Ureter (tissue), 1 donor: ENCODE data around the gene IFNA5. TPM values are rescaled to one million over a fixed set of nuclear protein-coding genes. Genes with fewer than 3 reads are reported as not detected.

Source experiments
- DNase-seq: peaks from one replicate; pipeline ENCODE4 v3.0.0-alpha.2; 2020; ENCODE audit warnings: low spot score
- total RNA-seq: library from RNA; stranded (reverse); gene quantifications from one replicate; pipeline ENCODE4 v1.2.4, GENCODE V29; 2023
- donor health status: DM: yes; HTN: yes; CAD: no.

Gene IFNA5
- total RNA-seq: not detected

- DNase-seq: no peak
Measured at GRCh38 chr9:21305213-21305612, at the start of gene IFNA5. Gene IFNA5 (minus strand): TSS chr9:21305313. CDS start chr9:21305256, 57 bp downstream.

DNA sequence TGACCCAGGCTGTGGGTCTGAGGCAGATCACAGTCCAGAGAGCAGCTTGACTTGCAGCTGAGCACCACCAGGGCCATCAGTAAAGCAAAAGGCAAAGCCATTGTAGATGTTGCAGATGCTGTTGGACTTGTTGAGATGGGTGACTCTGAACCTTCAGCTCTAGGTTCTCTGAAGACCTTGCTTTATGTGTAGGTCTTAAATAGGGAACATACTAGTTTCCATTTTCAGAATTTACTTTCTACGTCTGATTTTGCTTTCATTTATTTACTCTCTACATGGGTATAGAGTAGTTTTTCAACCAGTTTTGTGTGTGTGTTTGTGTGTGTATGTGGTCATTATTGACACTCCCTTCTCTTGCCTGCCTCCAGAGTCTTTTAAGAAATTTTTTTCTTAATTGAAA, 45.7 kb upstream of the IFNA5 start, which contains the start of gene IFNA6:
Gene IFNA6, minus strand, starts transcription at position 101 of the 400 bp plus-strand sequence. Its CDS starts 0 bp downstream, at position 101.
- DNase-seq: no peak

DNA sequence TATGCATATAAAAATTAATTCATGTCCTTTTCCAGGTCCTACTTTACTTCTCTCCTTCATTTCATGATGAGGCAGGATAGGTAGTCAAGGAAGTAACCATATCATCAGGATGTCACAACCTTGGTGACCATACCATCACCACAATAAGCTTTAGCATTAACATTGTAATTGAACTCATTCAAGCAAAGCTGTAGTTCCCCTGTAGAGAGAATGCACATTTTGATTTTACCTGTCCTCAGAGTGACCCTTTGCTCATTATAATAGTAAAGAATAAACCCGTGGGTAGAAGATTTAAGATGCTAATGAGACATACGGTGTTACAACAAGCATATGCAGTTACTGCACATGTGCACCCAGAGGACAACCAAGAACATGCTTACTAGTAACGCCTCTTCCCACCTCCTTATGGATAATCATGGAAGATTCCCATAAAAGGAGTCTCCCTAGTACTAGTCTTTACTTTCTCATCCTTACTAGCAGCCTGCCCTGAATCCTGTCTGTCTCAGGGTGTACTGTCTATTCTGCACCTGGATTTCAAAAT, 43.4 kb upstream of the IFNA5 start:
- DNase-seq: no peak

DNA sequence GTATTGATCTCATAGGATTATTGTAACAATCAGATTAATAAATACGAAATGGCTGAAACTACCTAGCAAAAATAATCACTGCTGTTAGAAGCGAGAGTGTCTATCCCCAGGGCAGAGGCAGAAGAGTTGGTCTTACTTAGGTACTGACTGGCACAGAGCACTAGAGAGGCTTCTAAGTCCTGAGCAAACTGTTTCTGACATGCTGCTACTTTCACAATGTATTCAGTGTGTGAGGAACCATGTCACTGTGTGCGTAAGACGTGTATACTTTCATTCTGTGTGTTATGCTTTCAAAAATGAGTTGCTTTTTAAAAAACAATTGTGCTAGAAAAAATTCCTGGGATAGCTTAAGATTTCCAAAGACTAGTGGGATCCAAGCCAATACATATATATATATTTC, 35.6 kb upstream of the IFNA5 start:
- DNase-seq: no peak

DNA sequence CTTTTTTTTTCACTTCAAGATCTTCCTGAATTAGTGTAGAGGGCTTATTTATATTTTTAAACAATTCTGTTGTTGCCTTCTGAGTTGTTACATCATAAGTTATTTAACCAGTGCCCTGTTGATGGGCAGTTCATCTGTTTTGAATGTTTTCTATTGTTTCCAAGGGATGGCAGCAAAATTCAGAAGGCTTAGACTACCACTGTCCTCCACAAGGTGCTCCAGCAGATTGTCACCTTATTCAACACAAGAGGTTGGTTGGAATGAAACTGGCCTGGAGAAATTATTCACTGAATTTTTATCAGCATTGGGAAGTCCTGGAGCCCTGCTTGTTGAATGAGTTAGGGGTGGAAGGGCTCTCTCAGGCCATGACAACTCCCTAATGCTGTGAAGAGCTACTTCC, 31.3 kb upstream of the IFNA5 start:
- no peak for DNase-seq

DNA sequence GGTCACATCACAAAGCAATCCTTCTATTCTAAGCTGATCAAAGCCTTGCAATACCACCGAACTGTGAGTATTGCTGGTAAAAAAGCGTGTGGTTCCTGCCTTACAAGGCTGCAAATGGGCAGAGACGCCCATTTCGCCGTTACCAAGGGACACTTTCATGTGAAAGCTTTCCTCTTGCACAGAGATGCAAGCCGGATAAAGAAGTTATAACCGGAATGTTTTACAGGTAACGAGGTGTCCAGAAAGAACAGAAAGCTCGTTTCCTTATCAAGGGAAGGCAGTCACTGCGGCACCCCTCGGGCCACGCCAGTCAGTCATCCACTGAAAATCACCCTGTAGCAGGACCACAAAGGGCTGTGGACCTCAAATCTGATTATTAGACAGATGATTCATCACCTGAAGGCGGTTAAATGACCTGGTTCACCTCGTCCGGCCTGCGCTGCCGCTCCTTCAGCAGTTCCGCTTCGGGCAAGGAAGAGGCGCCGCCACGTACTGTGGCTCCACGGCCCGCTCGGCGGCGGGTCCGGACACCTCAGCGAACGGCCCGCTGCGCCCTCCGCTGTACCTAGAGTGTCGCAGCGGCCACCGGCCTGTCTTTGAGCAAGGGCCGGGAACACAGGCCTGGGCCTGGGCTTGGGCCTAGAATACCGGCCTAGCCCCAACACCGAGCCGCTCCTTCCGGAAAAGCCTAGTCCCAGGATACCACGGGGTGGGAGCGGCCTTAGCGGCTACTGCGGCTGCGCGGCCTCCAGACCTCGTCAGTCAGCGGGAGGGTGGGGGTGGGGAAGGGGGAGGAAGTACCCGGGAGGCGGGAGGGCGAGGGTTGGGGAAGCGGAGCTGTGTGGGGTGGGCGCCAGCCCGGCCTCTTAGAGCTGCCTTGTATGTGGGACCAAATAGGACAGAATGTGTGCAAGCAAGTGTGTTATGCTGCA, 29.9 kb upstream of the IFNA5 start, which contains the start of gene KLHL9:
Gene KLHL9, minus strand, starts transcription at position 704 of the 932 bp plus-strand sequence. Its CDS starts 545 bp downstream, at position 159.
- DNase-seq: peak; percentile 95

GRCh38 chr9:21333226-21333625, 28.1 kb upstream of the IFNA5 start:
- DNase-seq: no peak

DNA sequence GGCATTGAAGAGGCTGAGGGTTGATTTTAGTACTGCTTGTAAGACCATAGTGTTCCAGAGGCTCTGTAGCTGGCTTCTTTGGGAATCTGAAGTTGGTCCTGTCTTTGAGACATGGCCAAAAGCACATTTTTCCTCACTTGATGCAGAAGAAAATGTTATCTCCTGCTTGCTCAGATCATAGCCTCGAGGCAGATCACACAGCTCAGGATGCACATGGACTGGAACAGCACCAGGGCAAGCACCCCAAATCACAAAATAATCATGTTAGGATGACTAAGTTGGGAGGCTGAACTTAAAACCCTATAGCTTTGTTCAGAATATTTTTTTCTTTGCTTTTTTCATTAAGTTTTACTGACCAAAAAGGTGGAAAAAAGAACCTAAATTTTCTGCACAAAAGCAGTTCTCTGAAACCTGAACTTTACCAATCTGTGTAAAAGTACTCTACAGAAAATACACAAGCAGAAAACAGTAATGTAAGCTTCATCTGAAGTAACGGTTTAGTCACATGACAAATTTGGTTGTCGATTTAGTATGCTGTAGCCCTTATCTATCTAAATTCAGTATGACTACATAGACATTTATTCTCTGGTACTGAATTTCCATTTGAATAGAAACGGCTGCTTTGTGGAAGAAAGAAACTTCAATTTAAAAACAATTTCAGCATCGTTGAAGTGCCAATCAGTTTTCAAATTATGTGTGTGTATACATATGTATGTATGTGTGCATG, 26.7 kb upstream of the IFNA5 start:
- no peak for DNase-seq

- no peak for DNase-seq
Measured at GRCh38 chr9:21326526-21327139, 21.5 kb upstream of the IFNA5 start.

DNA sequence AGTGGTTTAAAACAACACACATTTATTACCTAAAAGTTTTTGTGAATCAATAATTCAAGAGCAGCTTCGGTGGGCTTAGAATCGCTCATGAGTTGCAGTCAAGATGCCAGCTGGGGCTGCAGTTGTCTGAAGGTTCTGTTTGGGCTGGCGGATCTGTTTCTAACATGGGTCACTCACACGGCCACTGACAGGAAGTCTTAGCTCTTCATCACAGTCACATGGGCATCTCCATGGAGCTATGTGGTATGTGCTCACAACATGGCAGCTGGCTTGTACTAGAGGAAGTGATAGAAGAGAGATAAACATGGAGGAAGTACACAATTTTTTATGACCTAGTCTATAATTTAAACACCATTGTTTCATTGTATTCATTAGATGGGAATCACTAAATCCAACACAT, 18.9 kb upstream of the IFNA5 start:
- no peak for DNase-seq

- no peak for DNase-seq
Measured at GRCh38 chr9:21322911-21323461, 17.9 kb upstream of the IFNA5 start.

- DNase-seq: no peak
Measured at GRCh38 chr9:21320465-21320864, 15.4 kb upstream of the IFNA5 start.

DNA sequence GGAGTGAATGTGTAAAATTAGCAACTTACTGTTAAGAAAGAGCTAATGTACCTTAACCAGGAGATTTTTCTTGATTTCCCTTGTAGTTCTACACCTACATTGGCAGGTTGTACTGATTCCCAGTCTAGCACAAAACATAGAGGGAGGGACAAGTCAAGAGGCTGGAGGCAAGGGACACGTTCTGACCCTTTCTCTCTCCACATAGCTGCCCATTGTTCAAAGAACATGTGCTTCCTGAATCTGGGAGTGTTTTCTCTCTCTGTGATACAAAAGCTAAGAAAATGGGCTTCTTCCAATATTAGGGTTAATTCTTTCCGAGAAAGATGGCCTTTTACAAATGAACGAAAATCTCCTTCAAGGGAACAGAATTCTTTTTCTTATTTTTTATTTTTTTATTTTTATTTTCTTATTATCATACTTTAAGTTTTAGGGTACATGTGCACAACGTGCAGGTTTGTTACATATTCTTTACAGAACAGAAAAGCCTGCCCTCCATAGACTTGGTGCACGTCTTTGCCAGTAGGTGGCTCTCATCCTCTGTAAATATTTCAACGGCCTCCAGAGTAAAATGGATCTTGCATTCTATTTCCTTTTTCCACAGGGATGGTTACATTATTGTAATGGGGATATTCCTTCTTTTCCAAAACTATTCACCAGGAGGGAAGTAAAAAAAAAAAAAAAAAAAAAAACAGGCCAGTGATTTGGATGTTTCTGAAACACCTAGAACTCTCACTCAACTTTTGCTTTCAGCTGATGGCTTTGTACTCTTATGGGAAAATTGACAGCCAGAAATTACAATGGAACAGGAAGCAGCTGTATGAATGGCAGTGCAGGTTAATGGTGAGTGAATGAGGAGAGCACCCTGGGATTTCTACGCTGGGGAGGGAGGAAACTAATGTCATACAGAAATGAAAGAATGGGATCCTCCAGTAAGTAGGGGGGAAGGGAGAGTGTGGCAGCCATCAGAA, 13.1 kb upstream of the IFNA5 start:
- no peak for DNase-seq

DNA sequence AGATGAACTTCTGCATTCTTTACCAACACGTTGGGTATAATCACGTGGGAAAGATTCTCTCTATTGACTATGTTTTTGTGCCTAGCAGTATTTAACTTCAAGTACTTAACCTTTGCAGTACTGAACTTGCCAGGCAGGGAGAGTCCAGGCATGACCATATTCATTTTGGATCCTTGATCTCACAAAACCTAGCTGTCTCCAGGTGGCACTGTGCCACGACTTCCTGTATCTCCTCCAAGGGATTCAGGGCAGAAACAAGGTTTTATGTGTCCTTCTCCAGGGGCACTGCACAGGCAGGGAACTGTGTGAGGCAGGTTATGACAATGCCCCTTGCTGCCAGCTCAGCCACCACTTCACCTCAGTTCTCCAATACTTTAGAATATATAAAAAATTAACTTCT, 11.7 kb upstream of the IFNA5 start:
- DNase-seq: no peak

GRCh38 chr9:21316032-21316842, 11.1 kb upstream of the IFNA5 start:
- no peak for DNase-seq

- DNase-seq: no peak
Measured at GRCh38 chr9:21314152-21314551, 9.0 kb upstream of the IFNA5 start.

DNA sequence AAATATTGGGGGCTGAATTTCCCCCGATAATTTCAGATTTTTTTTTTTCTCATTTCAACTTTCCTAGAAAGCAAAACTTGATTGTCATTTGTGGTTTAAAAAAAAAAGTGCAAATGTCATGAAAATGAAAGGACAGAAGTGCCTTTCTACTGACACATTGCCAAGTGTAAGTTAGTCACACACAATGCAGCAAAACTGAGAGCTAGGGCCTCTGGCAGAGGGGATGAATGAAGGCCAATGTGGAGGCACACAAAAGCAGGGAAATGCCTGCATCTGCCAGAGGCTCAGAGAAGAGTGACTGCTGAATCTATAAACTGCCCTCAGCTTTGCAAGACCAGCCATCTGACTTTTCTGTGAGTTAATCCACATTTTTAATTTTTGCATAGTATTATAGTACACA, 6.8 kb upstream of the IFNA5 start:
- DNase-seq: no peak

GRCh38 chr9:21295992-21296391, 9.1 kb downstream of the IFNA5 start:
- DNase-seq: no peak

DNA sequence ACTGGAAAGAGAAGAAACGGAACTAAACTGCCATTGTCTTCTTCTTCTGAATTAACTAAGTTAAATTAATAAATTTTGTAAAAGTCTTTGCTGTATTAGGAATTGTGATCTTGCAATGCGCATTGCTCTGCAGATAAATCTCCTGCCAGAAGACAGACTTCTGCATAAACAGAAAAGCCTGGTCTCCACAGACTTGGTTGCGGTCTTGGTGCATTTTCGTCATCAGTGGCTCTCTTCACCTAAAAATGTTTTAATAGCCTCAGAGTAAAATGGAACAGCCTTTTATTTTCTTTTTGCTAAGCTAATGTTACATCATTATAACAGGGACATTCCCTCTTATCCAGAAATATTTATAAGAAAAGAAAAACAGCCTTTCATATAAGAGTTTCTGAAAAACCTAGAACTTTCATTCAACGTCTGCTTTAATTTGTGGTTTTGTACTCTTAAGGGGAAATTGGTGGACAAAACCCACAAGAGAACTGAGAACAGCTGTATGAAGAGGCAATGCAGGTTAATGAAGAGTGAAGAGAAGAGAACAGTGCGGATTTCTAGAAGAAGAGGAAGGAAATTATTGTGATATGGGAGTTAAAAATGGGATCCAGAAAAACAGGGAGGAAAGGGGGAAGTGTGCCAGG, 10.1 kb downstream of the IFNA5 start:
- no peak for DNase-seq
